Mesothelial cell of epicardium (in vitro differentiated cells): ENCODE measurements around the gene OS9. TPM values are rescaled to one million over a fixed set of nuclear protein-coding genes. Genes with fewer than 3 reads are reported as not detected.
"Not testable (repeated sequence)": the region's sequence is repeated elsewhere in the genome, so short reads cannot be mapped to it uniquely, and the experiment has no call there.

Source experiments
- DNase-seq, 2 experiments: peaks; one replicate each; pipeline ENCODE4 v3.0.0; 2021; ENCODE audit warnings: low spot score in 2 of 2; ENCODE audit not compliant: unreplicated experiment in 2 of 2
- H3K27ac Mint-ChIP-seq: 2 replicates; pipeline ENCODE4 v1.8.0; 2021; ENCODE audit warnings: mixed read lengths
- H3K27me3 Mint-ChIP-seq: 2 replicates; pipeline ENCODE4 v1.8.0; 2021; ENCODE audit warnings: low read depth, mixed read lengths
- H3K36me3 Mint-ChIP-seq: 2 replicates; pipeline ENCODE4 v1.8.0; 2021; ENCODE audit warnings: mixed read lengths
- H3K4me1 Mint-ChIP-seq: 2 replicates; pipeline ENCODE4 v1.8.0; 2021; ENCODE audit warnings: mixed read lengths
- H3K4me3 Mint-ChIP-seq: 2 replicates; pipeline ENCODE4 v1.8.0; 2021; ENCODE audit warnings: mild to moderate bottlenecking, moderate library complexity, mixed read lengths
- H3K9me3 Mint-ChIP-seq: 2 replicates; pipeline ENCODE4 v1.8.0; 2021; ENCODE audit warnings: mixed read lengths
- CTCF ChIP-seq: fragments of 200-600 bp; sonication (generic); IDR thresholded peaks from one replicate; pipeline ENCODE4 v1.5.0; 2021; ENCODE audit warnings: antibody characterized with exemption; ENCODE audit not compliant: unreplicated experiment
- total RNA-seq: library from RNA; stranded (reverse); gene quantifications from 3 replicates; pipeline ENCODE4 v1.2.1, GENCODE V29; 2021

The OS9 gene
- total RNA-seq, 1 donor from 2014 or later = 166 TPM

DNA sequence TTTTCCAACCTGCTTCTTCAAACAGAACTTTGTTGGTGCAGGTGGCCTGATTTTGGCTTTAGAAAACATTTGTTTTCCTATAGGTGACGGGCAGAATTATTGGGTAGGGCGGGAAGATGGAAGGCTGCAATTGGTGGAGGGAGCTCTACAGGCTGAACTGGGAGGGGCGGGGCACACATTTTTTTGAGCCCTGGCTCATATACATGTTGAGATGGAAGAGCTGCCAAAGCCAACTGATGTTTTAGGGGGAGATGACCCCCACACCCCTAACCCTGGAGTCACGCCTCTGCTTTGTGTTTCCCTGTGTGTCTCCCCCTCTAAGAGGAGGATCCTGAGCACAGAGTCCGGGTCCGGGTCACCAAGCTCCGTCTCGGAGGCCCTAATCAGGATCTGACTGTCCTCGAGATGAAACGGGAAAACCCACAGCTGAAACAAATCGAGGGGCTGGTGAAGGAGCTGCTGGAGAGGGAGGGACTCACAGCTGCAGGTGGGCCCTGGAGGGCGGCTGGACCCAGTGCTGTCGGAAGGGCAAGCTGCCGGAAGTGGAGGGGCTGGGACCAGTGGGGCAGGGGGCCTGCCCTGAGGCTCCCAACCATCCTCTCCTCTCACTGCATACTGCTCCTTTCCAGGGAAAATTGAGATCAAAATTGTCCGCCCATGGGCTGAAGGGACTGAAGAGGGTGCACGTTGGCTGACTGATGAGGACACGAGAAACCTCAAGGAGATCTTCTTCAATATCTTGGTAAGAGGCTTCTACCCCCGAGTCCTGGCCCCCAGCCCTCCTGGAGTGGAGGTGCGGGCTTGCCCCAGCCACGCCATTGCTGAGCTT lies 26.1 kb downstream of the OS9 start:
- no peak overlapping the region for H3K4me3 Mint-ChIP-seq
- no peak for TF ChIP-seq CTCF
- peaks cover 30% of the 10 kb centered on the region for H3K36me3 Mint-ChIP-seq
- no peaks in the 10 kb centered on the region for H3K4me1 Mint-ChIP-seq
- H3K9me3 Mint-ChIP-seq = no peaks in the 10 kb centered on the region
- peaks cover 24% of the 10 kb centered on the region for H3K27me3 Mint-ChIP-seq
- H3K27ac Mint-ChIP-seq = no peak overlapping the region
- DNase-seq = peak in 1 of 2 experiments; percentile 20

GRCh38 chr12:57720606-57721595 lies 27.0 kb downstream of the OS9 start:
- H3K36me3 Mint-ChIP-seq = peaks cover 26% of the 10 kb centered on the region
- H3K27ac Mint-ChIP-seq = no peak overlapping the region
- no peak overlapping the region for H3K4me3 Mint-ChIP-seq
- peaks cover 32% of the 10 kb centered on the region for H3K27me3 Mint-ChIP-seq
- TF ChIP-seq CTCF = no peak
- peak in 1 of 2 experiments; percentile 5 for DNase-seq
- H3K4me1 Mint-ChIP-seq = peaks cover under 1% of the 10 kb centered on the region
- no peaks in the 10 kb centered on the region for H3K9me3 Mint-ChIP-seq

- Mint-ChIP-seq H3K27me3 (peaks cover 42% of the 10 kb centered on the region), H3K36me3 (peaks cover 26% of the 10 kb centered on the region)
- DNase-seq = peak in 1 of 2 experiments; percentile 5
- H3K4me3 Mint-ChIP-seq, H3K9me3 Mint-ChIP-seq, H3K4me1 Mint-ChIP-seq, H3K27ac Mint-ChIP-seq: not testable (repeated sequence)
Measured at GRCh38 chr12:57721846-57722608, 28.1 kb downstream of the OS9 start.

DNA sequence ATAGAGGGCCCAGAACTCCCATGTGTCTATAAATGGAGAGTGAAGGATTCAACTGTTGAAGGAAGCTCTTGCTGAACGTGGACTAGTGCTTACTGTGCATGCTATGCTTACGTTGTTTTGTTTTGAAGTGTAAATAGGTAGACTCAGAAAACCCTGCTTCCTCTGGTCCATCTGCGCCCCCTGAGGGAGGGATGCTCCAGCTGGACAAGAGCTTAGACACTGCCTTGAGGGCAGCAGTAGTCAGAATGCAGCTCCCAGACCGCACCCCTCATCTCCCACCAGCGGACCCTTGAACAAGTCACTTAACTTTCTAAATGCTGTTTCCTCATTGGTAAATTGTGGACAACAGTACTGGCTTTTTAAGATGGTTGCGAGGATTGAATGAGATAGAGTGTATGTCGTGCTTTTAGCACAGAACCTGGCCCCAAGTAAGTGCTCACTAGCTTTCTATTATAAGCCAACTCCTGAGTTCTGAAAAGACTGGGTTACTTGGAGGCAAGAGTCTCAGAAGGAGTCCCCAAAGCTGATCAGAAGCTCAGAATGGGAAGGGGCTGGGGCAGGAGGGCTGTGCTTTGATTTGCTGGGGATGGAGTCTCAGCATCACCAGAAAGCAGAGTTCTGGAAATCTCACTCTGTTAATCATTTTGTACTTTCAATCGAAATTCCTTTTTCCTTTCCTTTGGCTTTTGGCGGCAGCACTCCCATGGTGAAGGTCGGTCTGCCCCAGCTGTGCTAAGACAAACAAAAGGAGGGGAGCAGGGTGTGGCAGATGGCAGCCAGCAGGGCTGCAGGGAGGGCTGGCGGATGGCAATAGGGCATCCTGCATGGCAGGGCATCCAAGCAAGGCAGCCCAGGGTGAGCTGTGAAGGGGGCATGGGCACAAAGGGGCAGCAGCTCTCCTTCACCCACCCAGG lies 29.0 kb downstream of the OS9 start:
- Mint-ChIP-seq H3K27ac (no peak overlapping the region), H3K4me3 (no peak overlapping the region), H3K4me1 (peaks cover 4% of the 10 kb centered on the region), H3K36me3 (peaks cover 25% of the 10 kb centered on the region), H3K27me3 (peaks cover 51% of the 10 kb centered on the region), H3K9me3 (no peaks in the 10 kb centered on the region)
- DNase-seq = no peak
- no peak for TF ChIP-seq CTCF

DNA sequence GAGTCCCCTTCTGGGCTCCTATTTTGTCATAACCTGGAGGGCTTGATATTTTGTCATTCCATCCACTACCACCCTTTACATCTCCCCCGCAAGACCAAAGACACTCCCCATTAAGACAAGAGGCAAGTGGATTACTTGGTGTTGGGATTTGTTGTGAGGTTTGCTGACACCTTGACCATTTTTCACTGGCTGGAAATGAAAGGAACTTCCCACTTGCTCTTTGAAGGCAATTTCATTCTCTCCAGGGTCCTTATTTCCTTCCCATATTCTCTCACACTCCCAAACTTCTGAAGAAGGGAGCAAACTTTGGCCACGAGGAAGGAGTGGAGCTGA lies 29.7 kb downstream of the OS9 start:
- Mint-ChIP-seq H3K27me3 (peaks cover 57% of the 10 kb centered on the region), H3K4me3 (no peak overlapping the region), H3K4me1 (peaks cover 4% of the 10 kb centered on the region), H3K9me3 (no peaks in the 10 kb centered on the region), H3K27ac (no peak overlapping the region), H3K36me3 (peaks cover 20% of the 10 kb centered on the region)
- no peak for DNase-seq
- no peak for TF ChIP-seq CTCF
